HFF-Myc (cell line): ENCODE measurements around the gene CHMP4A.

Experiments used
- DNase-seq: peaks from one replicate; pipeline ENCODE4 v3.0.0-alpha.2; 2011; ENCODE audit warnings: low read depth; ENCODE audit errors: extremely low read depth
- H3K4me3 ChIP-seq: replicated peaks from 2 replicates; pipeline ENCODE4 v1.5.1; 2011; ENCODE audit warnings: low read depth, mild to moderate bottlenecking, control low read depth, low read length
- TF ChIP-seq, protein P1 (sequence below): IDR thresholded peaks from 2 replicates; pipeline ENCODE4 v1.5.1; 2012; ENCODE audit warnings: mild to moderate bottlenecking, low read depth, low read length, control low read depth; ENCODE audit errors: missing control alignments

Gene CHMP4A

DNA sequence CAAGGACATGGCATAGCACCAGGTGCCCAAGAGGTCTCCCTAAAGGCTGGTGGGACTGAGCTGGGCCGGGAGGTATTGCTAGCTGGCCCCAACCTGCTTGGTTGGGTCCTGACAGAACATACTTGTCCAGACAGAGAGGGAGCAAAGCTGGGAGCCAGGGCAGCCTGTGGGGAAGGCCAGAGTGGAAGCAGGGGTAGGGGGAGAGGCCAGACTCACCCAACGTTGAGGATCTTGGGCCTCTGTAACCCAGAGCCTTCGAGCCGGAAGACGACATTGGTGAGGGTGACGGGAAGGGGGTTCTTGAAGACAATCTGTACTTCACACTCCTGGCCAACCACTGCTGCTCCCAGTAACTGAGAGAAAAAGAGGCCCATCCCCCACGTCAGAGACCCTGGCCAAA is 40.6 kb upstream of the CHMP4A start:
- H3K4me3 ChIP-seq = no peak overlapping the region
- TF ChIP-seq, protein P1, sequence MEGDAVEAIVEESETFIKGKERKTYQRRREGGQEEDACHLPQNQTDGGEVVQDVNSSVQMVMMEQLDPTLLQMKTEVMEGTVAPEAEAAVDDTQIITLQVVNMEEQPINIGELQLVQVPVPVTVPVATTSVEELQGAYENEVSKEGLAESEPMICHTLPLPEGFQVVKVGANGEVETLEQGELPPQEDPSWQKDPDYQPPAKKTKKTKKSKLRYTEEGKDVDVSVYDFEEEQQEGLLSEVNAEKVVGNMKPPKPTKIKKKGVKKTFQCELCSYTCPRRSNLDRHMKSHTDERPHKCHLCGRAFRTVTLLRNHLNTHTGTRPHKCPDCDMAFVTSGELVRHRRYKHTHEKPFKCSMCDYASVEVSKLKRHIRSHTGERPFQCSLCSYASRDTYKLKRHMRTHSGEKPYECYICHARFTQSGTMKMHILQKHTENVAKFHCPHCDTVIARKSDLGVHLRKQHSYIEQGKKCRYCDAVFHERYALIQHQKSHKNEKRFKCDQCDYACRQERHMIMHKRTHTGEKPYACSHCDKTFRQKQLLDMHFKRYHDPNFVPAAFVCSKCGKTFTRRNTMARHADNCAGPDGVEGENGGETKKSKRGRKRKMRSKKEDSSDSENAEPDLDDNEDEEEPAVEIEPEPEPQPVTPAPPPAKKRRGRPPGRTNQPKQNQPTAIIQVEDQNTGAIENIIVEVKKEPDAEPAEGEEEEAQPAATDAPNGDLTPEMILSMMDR = no peak
- DNase-seq = no peak

DNA sequence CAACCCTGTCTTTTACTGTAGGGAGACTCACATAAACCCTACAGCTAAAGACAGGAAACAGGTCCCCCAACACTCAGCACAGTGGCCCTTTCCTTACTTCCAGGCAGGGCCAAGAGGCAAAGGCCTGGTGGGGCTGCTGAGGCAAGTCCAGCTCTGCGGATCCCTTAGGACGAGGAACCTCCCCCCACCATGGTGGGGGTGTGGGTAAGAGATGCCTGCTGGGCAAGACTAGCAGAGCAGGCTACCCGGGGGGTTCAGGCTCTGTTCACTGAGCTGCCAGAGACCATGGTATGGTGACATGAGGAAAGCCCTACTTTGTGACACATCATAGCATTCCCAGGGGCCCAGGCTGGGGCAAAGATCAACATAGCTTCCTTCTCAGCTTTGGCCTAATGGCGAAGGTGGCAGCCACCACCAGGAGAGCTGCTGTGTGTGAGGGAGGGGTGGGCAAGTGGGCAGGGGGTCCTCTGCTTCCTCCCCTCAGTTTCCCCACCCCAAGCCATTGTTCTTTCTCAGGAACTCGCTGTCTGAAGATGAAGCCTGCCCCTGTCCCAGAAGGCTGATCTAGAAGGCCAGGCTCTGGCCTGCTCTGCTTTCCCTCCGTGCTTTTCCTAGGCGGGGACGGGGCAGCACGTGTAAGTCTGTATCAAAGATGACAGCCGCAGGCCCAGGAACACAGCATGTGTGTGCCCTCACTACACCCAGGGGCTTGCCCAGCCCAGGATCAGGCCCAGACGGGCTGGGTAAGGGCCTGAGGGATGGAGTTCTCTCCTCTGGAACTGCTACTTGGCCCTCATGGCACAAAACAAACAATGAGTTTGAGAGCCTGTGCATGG is 39.2 kb upstream of the CHMP4A start:
- no peak overlapping the region for H3K4me3 ChIP-seq
- TF ChIP-seq, protein P1 = no peak
- DNase-seq = no peak

DNA sequence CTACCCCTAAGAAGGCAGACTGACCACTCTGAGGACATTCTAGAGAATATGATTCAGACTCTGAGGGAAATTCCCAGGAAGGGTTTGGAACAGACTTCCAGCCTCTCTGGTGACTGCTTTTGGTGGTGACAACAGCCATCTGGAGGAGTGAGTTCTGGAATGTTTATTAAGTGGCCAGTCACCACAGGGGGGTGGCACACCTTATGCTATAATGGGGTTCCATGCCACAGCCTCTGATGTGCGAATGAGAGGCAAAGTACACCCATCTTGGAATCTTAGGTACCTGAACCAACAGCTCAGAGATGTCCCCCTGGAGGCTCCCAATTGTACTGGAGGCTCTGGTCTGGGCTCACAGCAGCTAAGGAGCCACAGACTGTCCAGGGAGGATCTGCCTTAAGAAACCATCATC is 38.6 kb upstream of the CHMP4A start:
- TF ChIP-seq, protein P1 = no peak
- H3K4me3 ChIP-seq = no peak overlapping the region
- no peak for DNase-seq

DNA sequence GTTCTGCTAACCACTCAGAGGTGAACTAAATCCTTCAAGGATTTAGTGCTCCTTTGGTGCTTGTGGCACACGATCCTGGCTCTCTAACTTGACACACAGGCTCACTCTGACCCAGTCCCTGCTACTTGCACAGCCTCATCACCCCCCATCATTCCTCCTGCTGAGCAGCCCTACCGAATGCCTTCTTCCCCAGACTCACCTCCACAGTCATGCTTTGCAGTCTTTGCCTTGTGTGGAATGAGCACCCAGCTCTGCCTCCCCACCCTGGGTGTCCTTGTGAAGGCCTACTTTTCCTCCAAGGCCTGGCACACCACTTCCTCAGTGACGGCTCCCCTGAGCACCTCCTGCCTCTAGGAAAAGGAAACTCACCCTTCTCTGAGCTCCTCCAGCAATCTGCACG is 37.1 kb upstream of the CHMP4A start:
- TF ChIP-seq, protein P1 = no peak
- DNase-seq = no peak
- no peak overlapping the region for H3K4me3 ChIP-seq

DNA sequence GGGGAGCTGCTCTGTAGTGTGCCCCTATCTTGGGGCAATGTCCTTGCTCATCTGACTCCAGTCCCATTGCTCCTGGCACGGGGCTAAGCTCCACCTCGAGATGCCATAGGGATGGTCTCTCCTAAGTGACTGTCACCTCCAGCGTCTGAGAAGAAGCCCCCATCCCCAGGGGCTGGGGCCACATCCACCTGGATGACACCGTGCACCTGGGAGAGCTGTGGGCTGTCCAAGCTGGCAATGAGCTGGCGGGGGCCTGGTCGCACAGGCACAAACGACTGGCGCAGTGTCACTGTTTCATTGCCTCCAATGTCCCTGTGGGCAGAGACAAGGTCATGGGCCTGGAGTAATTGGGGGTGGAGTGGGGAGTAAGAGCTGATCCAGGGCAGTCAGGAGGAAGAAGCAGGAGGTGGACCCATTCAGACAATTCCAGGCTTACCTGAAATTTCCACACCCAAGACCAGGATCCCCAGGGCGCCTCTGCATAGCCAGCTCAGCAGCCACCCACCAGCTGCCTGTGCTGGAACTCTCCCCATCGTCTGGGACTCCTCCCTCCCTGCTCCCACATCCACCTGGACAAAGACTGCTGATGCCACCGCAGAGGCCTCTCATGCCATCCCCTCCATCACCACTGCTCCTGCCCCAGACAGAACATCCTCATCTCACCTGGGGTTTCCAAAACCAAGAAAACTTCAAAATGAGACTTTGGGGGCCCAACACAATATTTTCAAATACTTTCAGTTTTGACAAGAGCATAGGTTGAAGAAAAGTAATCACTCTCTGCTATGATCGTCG is 36.1 kb upstream of the CHMP4A start:
- TF ChIP-seq, protein P1 = no peak
- no peak for DNase-seq
- H3K4me3 ChIP-seq = no peak overlapping the region

DNA sequence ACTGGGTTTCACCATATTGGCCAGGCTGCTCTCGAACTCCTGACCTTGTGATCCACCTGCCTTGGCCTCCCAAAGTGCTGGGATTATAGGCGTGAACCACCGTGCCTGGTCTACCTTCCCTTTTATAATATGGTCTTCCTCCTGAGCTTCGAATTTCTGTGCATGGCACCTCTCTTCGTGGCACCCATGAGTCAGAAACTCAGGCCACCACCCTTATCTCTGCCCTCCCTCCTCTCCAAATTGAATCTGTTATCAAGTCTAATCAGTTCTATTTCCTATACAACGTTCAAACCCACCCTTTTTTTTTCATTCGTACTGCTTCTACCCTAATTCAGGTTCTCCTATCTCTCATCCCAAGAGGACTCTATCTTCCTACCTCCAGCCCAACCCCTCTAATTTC is 34.1 kb upstream of the CHMP4A start:
- no peak overlapping the region for H3K4me3 ChIP-seq
- DNase-seq = no peak
- TF ChIP-seq, protein P1 = no peak
